Astrocyte (in vitro differentiated cells and primary cell): ENCODE results near the gene IL31.

ENCODE experiments used
- CTCF ChIP-seq: IDR thresholded peaks from 2 replicates; pipeline ENCODE4 v1.5.1; 2011; ENCODE audit warnings: low read depth, mild to moderate bottlenecking, inconsistent platforms, low read length, moderate library complexity; ENCODE audit not compliant: insufficient read depth
- EZH2 ChIP-seq: IDR thresholded peaks from 2 replicates; pipeline ENCODE4 v1.6.1; 2012; ENCODE audit warnings: mild to moderate bottlenecking, low read length, inconsistent platforms; ENCODE audit not compliant: insufficient read depth

DNA sequence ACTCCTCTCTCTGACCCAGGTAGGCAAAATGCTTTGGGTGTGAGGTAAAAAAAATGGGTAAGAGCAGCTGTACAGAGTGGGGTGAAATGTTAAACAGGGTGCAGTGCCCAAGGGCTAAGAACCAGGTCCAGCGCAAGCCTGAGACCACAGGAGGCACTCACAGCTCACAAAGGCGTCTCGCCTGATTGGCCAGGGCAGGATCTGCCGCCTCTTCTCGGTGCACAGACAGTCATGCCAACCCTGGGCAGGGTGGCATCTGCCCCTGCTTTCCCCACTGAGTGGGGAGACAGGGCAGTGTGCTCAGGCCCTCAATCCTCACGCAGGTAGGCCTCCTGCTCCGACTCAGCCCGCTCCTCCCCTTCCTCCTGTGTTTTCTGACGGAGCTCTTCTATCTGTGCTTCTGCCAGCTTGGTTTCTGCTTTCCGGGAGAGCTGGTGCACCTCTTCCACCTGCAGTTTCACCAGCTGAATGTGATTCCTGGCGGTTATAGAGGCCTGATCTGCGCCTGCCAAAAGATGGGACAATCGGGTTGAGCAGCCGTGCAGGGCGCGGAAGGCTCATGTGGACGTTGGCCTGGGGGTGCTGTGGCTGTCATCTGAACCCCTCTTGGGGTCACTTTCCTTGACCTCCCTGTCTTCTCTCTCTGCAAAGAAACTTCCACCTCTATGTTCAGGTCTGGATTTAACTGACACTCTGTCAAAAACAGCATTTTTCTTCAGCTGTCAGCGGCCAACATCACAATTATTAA, 34.2 kb upstream of the IL31 start:
- no peak for TF ChIP-seq CTCF
- TF ChIP-seq EZH2: no peak
